Measurements from ENCODE around the gene NIPAL3.
"Not testable (repeated sequence)": the region's sequence is repeated elsewhere in the genome, so short reads cannot be mapped to it uniquely, and the experiment has no call there.

NIPAL3 gene

DNA sequence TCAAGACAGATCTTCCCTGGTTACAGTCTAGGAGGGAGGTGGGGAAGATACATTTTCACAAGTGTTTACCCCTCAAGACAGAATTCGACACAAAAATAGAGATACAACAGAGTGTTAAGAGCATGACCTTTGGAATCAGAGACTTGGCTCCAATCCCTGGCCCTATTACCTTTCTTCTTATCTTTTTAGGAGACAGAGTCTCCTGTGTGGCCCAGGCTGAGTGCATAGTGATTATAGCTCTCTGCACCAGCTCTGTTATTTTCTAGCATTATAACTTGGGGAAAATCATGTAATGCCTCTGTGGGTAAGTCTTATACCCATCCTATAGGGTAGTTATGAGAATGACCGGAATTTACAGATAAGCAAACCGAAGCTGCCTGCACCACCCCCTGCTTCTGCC lies 9.8 kb downstream of the NIPAL3 start:
- DNase-seq, result no peak

DNA sequence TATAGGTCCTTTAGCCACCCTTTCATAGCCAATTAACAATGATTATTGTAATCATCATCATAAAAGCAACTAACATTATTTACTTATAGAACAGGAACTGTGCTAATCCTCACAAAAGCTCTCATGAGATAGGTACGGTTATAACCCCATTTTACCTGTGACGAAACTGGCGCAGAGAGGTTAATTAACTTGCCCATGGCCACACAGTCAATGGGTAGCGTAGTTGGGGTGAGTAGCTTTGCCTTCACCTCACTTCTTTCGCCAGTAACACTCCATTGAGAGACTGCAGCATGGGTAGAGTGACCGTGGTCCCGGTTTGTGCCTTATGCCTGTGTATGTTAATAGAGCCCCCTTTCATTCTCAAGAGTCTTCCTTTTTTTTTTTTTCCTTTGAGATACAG lies 10.3 kb downstream of the NIPAL3 start:
- DNase-seq, result no peak

DNA sequence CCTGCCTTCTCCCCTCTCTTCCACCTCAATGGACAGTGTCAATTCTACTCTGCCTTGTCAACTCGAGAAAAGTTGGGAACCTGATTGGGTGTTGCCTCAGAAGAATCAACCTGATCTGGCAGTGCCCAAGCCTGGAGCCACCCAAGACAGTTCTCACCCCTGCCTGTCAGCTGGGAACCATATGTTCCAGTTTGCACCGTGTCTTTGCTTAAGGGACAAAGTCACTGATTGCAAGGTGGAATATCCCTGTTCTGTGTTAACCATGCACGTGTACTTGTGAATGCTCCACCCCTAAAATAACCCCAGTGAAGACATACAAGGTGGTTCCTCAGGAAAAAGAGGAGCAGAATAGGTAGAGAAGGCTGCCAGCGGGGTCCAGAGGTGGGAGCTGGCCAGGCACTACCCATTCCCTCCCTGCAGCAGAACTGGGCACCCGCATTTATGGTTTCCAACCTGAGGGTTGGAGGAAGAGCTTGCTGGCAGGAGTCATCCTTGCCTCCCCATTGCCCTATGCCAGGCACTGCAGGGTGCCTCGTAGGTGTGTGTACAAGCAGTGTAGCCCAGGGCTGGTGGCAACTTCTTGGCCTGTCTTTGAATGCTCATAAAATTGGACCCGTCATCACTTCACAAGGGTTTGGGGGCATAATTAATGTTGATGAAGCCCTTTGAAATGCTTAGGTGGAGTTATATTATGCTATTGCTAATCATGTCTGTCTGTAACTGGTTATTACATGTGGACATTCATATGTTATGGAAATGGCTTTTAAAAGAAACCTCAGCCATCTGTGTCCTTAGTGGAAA lies 11.3 kb downstream of the NIPAL3 start:
- peak; percentile 30 for DNase-seq

DNA sequence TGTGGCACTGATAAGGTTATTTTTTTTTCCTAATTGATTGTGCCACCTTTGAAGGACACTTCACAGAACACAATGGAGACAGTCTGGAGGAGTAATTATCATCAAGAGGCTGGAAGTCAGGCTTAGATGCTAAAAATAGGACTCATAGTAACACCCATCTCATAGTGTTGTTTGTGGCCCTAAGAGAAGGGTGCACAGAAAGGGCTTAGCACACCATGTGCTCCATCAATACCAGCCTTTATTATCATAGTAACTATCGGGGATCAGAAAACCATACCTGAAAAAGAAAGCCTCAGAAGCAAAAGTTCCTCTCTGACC lies 11.9 kb downstream of the NIPAL3 start:
- DNase-seq, result no peak

DNA sequence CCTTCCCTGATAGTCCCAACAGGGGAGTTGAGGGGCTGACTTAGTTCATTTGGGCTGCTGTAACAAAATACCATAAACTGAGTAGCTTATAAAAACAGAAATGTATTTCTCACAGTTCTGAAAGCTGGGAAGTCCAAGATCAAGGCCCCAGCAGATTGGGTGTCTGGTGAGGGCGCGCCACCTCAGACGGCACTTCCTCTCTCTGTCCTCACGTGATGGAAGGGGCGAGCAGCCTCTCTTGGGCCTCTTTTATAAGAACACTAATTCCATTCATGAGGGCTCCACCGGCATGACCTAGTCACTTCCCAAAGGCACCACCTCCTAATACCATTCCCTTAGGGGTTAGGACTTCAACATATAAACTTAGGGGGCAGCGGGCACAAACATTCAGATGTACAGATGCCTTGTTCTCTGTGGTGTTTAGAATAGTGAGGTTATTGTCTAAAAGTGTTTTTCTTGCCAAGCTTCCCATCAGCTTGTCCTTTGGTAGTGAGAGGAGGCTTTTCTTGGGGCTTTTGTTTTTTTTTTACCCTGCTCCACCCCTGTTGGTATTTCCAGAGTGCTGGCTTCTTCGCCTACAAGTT lies 20.3 kb downstream of the NIPAL3 start:
- no peak for DNase-seq

DNA sequence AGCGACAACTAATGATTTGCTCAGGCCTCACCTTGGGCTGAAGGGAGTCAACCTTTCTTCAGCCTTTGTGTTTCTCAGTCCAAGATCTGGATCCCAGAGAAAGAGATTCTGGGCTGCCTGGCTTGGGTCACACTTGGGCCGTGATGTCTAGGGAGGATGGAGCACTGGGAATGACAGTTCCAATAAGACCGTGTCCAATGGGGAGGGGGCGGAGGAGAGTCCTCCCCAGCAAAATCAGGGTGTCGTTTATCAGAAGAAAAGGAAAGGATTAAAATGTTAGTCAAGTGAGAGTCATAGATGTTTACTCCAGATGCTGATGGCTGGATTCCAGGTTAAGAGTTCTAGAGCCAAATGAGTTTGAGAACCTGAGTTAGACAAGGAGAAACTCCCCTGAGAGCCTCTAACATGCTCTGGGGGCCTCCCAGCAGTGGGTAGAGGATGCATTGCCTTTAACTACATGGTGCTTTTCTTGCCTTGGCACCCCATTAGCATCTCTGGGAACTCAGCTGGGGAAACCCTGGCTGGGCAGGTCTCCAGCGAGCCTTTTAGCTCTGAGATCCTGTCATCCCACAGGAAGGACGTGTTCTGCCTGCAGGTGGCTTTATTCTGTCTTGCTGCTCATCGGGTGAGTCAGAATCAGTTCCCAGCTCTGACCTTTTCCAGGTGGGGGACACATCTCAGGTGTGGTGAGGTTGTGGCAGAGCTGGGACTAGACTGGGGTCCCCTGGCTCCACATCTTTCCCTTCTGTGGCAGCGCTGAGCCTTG lies 22.2 kb downstream of the NIPAL3 start:
- no peak for DNase-seq

DNA sequence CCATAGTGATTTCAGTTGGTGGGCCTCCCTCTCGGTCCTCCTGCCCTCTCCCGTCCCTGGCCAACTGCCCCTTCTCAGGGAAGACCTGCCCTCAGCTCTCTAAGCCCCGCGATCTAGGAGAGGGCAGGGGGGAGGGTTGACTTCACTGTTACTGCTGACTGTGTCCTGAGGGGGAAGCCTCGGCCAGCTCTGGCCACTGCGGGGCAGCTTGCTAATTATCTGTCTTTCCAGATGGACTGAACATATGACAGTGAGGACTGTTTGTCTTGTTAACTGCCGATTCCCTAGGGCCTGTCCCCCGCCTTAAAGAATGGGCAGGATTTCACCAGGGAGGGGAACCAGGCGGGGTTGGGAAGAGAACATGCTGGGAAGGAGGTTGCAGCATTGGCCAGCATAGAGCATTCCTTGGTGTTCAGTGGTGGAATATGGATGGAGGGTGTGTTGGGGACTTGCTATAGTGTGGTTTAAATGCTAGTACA lies 22.9 kb downstream of the NIPAL3 start:
- DNase-seq, result no peak

DNA sequence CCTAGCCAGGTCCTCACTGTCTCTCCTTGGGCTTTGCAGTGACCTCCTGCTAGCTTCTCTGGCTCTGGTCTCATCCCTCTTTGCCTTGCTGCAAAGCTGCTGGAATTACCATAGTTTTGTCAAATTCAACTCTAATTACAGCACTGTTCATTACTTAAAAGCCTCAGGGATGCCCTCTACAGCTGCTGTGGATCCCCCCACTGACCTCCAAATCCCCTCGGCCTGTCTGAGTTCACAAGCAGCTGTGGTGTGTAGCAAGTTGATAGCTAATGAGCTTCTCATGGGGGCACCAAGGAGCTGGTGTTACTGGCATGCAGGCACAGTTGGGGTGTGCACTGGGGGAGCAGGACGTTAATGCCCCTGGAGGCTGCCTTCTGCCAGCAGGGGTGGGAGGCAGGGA lies 24.8 kb downstream of the NIPAL3 start:
- no peak for DNase-seq

DNA sequence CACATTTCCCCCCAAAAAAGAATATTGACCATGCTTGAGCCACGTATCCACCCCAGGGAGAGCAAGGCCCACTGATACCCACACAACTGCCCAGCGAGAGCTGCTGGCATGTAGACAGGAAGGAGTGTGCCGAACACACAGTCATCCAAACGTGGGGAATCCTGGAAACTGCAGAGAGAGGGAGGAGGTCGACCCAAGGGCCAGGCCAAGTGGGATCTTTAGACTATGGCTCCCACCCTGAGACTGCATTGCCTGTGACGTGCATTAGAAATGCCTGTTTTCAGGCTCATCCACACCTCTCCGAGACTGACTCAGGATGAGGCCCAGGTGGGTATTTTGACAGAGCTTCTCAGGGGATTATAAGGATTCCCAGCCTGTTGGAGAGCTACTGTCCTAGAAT lies 25.9 kb downstream of the NIPAL3 start:
- no peak for DNase-seq

DNA sequence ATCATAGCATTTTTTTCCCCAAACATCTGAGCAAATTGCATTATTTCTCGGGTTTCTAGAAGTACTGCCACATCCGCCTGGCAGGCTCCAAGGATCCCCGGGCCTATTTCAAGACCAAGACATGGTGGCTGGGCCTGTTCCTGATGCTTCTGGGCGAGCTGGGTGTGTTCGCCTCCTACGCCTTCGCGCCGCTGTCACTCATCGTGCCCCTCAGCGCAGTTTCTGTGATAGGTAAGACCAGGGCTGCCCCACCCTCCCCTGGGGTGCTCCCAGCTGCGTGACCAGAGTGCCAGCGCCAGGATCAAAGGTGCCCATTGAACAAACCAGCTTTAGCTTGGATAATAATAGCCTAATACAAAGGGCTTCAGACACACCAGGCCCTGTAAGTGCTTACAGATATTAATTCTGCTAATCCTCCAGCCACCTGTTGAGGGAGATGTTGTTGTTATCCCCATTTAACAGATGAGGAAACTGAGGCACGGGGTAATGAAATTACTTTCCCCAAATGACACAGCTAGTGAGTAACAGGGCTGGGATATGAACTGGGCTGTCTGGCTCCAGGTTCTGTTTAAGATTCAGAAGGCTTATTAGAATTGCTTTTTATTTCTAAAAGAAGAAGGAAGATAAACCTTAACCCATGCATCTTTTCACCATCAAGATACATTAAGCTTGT lies 26.5 kb downstream of the NIPAL3 start:
- DNase-seq, result no peak

DNA sequence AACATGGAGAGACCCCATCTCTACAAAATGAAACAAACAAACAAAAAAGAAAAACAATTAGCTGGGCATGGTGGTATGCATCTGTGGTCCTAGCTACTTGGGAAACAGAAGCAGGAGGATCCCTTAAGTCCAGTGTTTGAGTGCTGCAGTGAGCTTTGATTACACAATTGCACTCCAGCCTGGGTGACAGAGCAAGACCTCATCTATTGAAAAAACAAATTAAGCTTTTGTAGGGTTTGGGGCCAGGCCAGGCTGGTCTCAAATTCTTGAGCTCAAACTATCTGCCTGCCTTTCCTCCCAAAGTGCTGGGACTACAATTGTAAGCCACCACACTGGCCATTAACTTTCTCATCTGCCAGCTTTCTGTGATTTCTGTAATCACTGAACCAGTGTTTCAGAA lies 27.2 kb downstream of the NIPAL3 start:
- DNase-seq, result no peak

DNA sequence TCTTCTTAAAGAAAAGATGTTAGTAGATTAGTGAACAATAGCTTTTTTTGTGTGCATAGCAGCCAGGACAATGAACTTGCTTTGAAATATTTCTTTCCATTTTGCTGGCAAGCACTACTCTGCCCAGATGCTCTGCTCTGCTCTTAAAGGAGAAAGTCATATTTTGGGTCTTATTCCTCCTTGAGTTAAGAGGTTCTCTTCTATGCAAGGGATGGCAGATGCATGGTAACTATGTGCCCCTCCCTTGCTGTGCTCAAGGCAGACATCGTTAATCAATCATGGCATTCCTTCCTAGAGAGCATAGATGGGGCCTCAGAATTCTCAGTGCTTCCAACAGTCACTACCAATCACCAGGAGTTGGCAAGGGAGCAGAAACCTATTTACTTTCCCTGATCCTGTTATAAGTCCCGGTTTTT lies 27.6 kb downstream of the NIPAL3 start:
- no peak for DNase-seq

DNA sequence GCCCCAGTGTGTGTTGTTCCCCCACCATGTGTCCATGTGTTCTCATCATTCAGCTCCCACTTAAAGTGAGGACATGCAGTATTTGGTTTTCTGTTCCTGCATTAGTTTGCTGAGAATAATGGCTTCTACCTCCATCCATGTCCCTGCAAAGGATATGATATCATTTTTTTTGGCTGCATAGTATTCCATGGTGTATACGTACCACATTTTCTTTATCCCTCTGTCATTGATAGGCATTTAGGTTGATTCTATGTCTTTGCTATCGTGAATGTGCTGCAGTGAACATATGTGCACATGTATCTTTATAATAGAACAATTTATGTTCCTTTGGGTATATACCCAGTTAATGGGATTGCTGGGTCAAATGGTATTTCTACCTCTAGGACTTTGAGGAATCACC lies 30.8 kb downstream of the NIPAL3 start:
- DNase-seq, result not testable (repeated sequence)

DNA sequence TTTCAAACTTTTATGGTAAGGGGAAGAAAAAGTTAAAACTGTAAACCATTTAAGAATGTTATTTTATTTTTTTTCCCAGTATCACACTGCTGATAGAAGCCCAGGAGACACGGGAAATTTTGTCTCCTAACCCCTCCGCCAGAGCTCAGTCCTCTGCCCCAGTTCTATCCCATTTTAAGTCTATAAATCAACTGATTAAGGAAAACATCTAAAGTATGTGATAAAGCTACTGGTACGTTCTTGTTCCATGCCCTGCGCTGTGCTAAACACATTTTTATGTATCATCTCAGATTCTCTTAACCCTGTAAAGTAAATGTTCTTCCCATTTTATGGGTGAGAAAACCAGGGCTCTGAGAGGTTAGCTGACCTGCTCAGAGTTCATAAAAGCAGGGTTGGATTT lies 34.7 kb downstream of the NIPAL3 start:
- DNase-seq, result no peak

DNA sequence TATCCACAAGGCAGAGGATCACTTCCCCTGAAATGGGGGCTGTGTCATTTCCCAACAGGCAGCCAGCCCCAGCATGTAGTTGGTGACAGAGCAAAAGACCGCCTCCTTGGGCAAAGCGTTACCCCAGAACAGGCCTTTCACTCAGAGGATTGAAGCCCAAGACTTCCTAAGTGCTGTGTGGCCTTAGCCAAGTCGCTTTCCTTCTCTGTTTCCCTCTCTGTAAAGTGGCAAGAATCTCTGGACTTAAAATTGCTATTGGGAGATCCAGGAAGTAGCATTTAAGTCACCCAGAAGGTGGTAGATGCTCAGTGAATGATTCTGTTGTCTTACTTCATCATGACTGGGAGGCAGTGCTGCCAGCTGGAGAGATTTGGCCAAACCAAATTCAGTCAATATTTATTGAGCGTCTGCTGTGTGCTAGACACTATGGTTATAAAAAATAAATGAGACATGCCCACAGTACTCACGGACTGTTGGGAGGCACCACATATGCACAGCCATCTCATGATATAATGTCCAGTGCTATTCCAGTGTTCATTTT lies 35.3 kb downstream of the NIPAL3 start:
- DNase-seq, result no peak

DNA sequence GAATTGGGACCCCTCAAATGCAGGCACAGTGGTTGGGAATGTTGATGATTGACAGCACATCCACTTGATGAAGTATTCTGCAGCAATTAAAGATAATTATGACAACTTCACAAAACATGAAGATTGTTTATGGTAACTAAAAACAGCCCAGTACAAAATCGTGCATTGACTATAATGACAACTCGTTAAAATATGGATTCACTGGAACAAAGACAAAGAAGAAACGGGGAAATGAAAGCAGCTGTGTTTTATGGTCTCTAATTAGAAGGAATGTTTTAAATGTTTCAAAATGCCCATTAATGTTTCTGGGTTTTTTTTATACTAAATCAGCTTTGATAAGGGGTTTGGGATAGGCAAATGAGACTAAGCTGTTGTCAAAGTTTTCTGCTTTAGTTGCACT lies 36.1 kb downstream of the NIPAL3 start:
- no peak for DNase-seq

DNA sequence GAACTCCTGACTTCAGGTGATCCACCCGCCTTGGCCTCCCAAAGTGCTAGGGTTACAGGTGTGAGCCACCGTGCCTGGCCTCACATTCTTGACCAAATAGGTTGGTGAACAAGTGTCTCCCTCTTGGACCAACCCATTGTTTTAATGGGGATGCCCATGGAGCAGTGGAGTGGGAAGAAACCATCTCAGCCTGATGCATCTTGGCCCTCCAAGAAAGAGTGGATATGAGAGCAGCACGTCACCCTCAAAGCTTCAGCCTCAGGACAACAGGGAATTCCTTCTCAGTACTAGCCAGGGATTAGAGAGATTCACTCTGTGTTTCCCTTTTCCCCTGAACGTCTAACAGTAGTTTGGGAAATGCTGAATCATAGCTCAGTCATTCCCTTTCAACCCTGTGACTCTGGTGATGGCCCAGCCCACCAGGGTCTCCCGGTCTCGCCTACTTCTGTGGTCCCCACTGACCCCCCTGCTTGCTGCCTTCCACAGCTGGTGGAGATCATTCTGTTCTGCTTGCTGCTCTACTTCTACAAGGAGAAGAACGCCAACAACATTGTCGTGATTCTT lies 37.4 kb downstream of the NIPAL3 start:
- DNase-seq, result no peak

DNA sequence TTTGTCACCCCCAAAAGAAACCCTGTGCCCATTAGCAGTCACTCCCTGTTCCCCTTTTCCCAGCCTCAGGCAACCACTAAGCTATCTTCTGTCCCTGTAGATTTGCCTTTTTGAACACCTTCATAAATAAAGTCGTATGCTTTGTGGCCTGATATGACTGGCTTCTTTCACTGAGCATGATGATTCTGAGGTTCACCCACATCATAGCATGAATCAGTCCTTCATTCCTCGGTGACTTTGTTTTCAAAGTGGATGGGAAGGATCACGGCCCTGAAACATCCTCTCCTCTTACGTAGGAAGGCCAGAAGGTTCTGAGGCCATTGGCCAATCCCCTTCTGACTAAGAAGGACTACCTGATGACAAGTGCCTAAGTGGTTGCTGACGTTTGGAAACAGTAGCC lies 39.1 kb downstream of the NIPAL3 start:
- DNase-seq, result no peak

DNA sequence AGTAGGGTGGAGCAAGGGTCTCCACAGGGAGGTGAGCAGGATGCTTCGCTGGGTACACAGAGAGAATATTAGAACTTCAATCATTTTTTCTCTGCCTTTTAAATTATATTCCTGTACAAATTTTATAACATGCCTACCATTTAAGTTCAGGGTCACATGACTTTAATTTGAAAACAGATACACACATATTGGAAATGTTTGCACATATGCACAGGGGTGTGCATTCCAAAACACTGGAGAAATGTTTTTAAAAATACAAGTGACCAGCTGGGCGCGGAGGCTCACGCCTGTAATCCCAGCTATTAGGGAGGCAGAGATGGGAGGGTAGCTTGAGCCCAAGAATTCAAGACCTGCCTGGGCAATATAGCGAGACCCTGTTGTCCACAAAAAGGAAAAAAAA lies 39.7 kb downstream of the NIPAL3 start:
- no peak for DNase-seq

DNA sequence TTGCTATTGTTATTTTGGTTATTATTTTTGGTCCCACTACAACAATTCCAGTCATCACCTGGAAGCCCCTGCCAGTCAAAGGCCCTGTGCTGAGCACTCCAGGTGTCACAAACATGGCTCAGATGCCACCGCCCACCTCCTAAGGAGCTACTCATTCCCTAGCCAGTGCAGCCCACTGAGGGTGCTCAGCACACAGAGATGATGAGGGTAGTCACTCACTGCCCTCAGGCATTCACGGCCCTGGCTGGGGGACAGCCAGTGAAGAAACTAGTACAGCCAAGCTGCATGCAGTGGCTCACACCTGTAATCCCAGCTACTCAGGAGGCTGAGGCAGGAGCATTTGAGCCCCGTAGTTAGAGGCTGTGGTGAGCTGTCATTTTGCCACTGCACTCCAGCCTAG lies 42.3 kb downstream of the NIPAL3 start:
- no peak for DNase-seq

DNA sequence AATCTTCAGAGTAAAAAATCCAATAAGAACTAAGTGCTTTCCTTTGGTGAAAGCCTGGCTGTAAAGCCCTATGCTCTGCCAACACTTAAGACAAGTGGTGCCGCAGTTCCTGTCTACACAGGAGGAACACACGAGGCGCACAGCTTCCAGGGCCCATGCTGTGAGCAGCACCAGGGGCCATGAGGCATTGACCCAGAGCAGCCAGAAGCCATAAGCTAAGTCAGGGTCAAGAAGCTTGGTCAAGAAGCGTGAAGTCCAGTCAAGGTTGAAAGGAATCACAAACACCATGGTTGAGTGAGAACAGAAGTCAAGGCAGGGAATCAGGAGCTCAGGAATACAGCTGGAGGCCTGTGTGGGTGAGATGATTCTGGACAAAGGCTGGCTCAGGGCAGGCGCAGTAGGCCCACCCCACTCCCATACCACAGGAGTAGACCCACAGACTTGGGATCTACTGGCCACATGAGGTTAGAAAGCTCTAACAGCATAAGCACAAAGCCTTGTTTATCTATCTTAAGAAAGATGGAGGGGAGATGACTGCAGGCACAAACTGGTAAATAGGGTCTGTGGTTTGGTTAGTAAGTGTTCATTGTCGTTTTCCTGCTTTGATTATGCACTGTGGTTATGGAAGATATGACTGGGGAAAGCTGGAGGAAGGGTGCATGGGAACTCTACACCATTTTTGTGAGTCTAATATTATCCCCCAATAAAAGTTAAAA lies 44.1 kb downstream of the NIPAL3 start:
- no peak for DNase-seq

DNA sequence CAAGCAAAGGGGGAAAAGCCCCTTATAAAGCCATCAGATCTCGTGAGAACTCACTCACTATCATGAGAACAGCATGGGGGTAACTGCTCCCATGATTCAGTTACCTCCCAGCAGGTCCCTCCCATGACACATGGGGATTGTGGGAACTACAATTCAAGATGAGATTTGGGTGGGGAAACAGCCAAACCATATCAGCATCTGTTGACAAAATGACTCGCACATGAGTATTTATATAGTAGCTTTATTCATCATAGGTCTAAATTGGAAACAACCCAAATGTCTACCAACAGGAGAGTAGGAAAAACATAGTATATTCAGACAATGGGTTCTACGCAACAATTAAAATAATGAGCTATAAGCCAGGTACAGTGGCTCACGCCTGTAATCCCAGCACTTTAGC lies 46.5 kb downstream of the NIPAL3 start:
- not testable (repeated sequence) for DNase-seq

All from hematopoietic multipotent progenitor cell treated with erythropoietin and hydrocortisone succinate and interleukin-3 and kit ligand, for 6 days (in vitro differentiated cells).